Rectal smooth muscle tissue (tissue), 1 donor: ENCODE data around the gene IL1RAPL2.

Experiments
- H3K27ac ChIP-seq: one replicate; pipeline ENCODE4 v1.7.0; 2013; ENCODE audit warnings: low read depth, low read length, inconsistent platforms
- H3K27me3 ChIP-seq: one replicate; pipeline ENCODE4 v1.7.0; 2013; ENCODE audit warnings: low read length; ENCODE audit not compliant: control insufficient read depth, insufficient read depth
- H3K36me3 ChIP-seq: one replicate; pipeline ENCODE4 v1.7.0; 2013; ENCODE audit warnings: low read length; ENCODE audit not compliant: control insufficient read depth, insufficient read depth
- H3K4me1 ChIP-seq: one replicate; pipeline ENCODE4 v1.7.0; 2013; ENCODE audit warnings: low read length; ENCODE audit not compliant: control insufficient read depth, insufficient read depth
- H3K4me3 ChIP-seq: one replicate; pipeline ENCODE4 v1.7.0; 2013; ENCODE audit warnings: low read length
- H3K9ac ChIP-seq: one replicate; pipeline ENCODE4 v1.7.0; 2013; ENCODE audit warnings: low read length

Gene IL1RAPL2

DNA sequence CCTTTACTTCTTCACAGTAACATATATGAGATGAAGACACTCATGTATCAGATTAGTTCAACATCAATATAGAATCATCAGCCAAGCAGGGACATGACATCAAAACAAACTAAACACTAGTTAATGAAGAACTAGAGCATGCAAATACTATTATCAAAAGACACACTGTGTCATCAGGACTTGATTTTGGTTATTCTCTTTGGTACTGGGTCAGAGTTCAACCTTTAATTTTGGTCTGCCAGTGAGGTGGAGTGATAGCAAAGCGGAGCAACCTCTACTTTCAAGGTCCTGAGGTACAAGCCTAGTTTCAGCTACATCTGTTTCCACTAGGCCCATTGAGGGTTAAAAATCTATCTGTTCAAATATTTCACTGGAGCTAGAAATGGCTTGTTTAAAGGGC, 584.0 kb downstream of the IL1RAPL2 start:
- no peak overlapping the region for H3K27ac ChIP-seq
- no peaks in the 10 kb centered on the region for H3K4me1 ChIP-seq
- H3K9ac ChIP-seq: no peak overlapping the region
- no peak overlapping the region for H3K4me3 ChIP-seq
- no peaks in the 10 kb centered on the region for H3K36me3 ChIP-seq
- no peaks in the 10 kb centered on the region for H3K27me3 ChIP-seq

DNA sequence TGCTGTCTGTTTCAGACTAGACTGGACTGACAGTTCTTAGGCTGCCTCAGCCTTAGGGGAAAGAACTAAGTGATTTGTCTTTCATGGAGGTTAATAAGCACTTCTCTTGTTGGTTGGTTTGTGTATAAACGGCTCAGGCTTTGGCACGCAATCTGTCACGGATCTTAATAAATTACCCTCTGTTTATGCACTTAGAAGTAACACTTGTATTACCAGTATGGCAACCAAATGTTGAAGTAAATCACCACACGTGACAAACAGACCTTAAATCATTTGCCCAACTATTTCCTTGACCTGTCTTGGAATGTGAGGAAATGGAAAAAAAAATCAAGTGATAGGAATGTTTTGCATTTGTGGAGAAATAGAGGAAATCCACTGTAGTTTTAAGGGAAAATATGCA, 584.6 kb downstream of the IL1RAPL2 start:
- H3K9ac ChIP-seq: no peak overlapping the region
- H3K36me3 ChIP-seq: no peaks in the 10 kb centered on the region
- H3K4me1 ChIP-seq: no peaks in the 10 kb centered on the region
- H3K27me3 ChIP-seq: no peaks in the 10 kb centered on the region
- no peak overlapping the region for H3K27ac ChIP-seq
- H3K4me3 ChIP-seq: no peak overlapping the region

DNA sequence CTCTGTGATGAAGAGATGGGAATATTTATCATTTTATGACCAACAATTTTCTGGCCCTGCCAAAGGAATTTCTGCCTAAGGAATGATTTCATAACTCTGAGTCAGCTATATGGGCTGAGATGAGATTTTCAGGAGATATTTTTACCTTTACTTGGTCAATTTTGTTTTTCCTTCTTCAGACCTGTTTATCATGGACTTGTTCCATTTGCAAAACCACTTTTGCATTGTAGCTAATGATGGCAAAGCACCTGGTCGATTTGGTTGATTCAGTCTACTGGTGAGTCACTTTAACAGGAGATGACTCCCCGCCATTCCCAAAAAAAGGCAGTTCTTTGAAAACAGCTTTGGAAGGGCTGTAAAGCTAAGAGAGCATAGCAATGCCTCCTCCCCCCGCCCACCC, 601.2 kb downstream of the IL1RAPL2 start:
- no peak overlapping the region for H3K27ac ChIP-seq
- no peak overlapping the region for H3K9ac ChIP-seq
- H3K4me1 ChIP-seq: no peaks in the 10 kb centered on the region
- no peak overlapping the region for H3K4me3 ChIP-seq
- H3K27me3 ChIP-seq: no peaks in the 10 kb centered on the region
- H3K36me3 ChIP-seq: no peaks in the 10 kb centered on the region

DNA sequence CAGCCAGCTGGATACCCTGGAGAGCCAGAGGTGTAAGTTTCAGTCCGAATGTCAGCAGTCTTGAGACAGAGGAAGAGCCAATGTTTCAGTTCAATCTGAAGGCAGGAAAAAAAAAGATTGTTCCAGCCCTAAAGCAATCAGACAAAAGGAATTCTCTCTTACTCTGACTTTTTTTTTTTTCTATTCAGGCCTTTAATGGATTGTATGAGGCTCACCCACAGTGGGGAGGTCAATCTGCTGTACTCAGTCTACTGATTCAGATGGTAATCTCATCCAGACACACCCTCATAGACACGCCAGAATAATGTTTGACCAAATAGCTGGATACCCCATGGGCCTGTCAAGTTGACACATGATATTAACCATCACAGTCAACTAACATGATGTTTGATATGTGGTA, 602.6 kb downstream of the IL1RAPL2 start:
- H3K4me1 ChIP-seq: no peaks in the 10 kb centered on the region
- no peak overlapping the region for H3K27ac ChIP-seq
- no peak overlapping the region for H3K9ac ChIP-seq
- no peak overlapping the region for H3K4me3 ChIP-seq
- H3K27me3 ChIP-seq: no peaks in the 10 kb centered on the region
- H3K36me3 ChIP-seq: no peaks in the 10 kb centered on the region

DNA sequence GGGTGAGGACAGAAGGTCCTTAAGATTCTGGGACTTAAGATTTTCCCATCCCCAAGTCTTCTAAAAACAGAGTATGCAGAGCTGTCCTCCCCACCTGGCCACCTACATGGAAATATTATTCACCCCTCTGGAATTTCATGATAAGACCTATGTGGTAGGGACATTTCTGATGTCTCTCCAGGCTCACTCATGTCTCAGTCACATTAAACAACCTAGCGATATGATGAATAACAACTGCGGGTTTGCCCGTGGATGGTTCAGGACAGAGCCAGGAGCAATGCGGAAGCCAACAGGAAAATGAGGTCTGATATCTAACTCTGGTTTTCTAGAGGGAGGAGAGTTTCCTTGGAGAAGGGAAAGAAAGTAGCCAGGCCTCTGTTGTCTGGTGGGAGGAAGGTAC, 607.1 kb downstream of the IL1RAPL2 start:
- Histone ChIP-seq H3K36me3 (no peaks in the 10 kb centered on the region), H3K4me3 (no peak overlapping the region), H3K27ac (no peak overlapping the region), H3K4me1 (no peaks in the 10 kb centered on the region), H3K27me3 (no peaks in the 10 kb centered on the region), H3K9ac (no peak overlapping the region)

DNA sequence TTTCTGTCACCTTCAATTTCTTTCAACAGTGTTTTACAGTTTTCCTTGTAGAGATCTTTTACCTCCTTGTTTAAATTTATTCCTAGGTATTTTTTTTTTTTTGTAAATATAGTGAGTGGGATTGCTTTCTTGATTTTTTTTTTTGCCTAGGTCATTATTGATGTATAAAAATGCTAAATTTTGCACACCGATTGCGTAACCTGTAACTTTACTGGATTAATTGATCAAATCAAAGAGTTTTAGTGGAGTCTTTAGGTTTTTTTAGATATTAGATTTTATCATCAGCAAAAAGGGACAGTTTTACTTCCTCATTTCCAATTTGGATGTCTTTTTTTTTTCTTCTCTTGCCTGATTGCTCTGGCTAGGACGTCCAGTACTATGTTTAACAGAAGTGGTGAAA, 613.6 kb downstream of the IL1RAPL2 start:
- Histone ChIP-seq H3K27ac (no peak overlapping the region), H3K4me1 (no peaks in the 10 kb centered on the region), H3K9ac (no peak overlapping the region), H3K27me3 (no peaks in the 10 kb centered on the region), H3K4me3 (no peak overlapping the region), H3K36me3 (no peaks in the 10 kb centered on the region)

DNA sequence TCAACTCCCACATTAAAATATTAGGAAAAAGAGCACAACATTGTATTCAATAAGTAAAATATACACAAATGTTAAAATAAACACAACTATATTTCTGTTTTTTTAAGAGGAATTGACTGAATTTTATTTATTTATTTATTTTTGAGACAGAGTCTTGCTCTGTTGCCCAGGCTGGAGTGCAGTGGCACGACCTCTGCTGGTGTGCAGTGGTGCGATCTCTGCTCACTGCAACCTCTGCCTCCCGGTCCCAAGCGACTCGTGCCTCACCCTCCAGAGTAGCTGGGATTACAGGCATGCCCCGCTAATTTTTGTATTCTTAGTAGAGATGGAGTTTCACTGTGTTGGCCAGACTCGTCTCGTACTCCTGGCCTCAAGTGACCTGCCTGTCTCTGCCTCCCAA, 623.1 kb downstream of the IL1RAPL2 start:
- Histone ChIP-seq H3K36me3 (no peaks in the 10 kb centered on the region), H3K4me1 (no peaks in the 10 kb centered on the region), H3K27me3 (no peaks in the 10 kb centered on the region), H3K9ac (no peak overlapping the region), H3K27ac (no peak overlapping the region), H3K4me3 (no peak overlapping the region)

DNA sequence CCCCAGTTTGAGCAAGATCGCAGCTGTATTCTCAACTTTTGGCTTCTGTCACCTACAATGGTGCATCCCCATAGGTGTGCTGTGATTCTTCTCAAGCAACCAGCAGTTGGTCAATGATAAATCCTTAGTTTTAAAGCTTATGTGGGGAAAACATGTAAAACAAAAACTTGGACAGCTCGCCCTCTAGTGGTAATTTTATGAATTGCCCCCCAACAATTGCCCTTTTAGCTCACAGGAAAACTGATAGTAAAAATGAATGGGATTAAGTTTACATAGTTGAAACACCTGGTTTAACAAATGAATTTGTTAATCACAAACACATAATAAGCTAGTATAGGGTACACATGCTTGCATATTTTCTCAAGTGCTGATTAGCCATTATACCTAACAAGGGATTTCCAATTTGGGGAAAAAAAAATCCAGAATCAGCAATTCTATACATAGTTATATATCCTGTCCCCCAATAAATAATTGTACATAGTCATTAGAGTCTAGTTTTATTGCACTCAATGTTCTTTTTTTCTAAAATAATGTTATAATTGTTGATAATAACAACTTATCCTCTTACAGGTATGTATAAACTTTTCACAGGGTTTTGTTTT, 624.4 kb downstream of the IL1RAPL2 start:
- H3K27me3 ChIP-seq: no peaks in the 10 kb centered on the region
- no peak overlapping the region for H3K27ac ChIP-seq
- no peak overlapping the region for H3K4me3 ChIP-seq
- no peaks in the 10 kb centered on the region for H3K4me1 ChIP-seq
- no peaks in the 10 kb centered on the region for H3K36me3 ChIP-seq
- no peak overlapping the region for H3K9ac ChIP-seq

DNA sequence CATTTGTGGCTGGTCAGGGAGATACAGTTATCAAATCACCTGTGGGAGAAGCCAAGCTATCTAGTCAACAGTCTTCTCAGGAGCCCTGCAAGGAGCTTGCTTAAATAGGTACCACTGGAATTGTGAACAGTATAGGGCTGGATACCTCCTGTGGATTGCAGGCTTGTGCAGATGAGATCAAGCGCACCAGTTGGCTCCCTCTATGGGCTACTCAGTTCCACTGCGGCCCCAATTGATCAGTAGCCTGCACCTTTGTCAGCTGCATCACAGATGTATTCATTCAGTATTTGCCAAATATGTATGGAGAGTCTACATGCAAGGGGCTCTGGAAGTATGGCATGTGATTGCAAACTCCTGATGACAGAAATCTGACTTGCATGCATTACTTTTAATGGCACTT, 625.9 kb downstream of the IL1RAPL2 start:
- H3K4me1 ChIP-seq: no peaks in the 10 kb centered on the region
- no peaks in the 10 kb centered on the region for H3K36me3 ChIP-seq
- no peaks in the 10 kb centered on the region for H3K27me3 ChIP-seq
- H3K27ac ChIP-seq: no peak overlapping the region
- H3K4me3 ChIP-seq: no peak overlapping the region
- H3K9ac ChIP-seq: no peak overlapping the region

DNA sequence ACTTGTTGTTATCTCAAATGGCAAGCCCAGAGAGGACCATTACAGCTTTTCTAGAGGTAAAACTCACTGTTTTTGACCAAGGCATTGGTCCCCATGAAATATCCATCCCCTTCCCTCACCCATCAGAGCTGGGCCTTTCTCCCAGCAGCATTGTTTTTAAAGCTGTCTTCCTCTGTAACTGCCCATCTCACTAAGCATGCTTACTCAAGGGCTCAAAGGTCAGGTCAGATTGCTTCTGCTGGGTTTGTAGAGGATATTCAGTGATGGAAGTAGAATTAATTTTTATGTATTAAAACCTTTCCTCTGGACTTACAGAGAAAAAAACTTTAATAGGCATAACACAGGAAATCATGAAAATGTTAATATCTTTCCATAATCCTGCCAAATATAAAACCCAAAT, 643.4 kb downstream of the IL1RAPL2 start:
- H3K9ac ChIP-seq: no peak overlapping the region
- H3K36me3 ChIP-seq: no peaks in the 10 kb centered on the region
- H3K4me1 ChIP-seq: no peaks in the 10 kb centered on the region
- no peaks in the 10 kb centered on the region for H3K27me3 ChIP-seq
- no peak overlapping the region for H3K27ac ChIP-seq
- no peak overlapping the region for H3K4me3 ChIP-seq

DNA sequence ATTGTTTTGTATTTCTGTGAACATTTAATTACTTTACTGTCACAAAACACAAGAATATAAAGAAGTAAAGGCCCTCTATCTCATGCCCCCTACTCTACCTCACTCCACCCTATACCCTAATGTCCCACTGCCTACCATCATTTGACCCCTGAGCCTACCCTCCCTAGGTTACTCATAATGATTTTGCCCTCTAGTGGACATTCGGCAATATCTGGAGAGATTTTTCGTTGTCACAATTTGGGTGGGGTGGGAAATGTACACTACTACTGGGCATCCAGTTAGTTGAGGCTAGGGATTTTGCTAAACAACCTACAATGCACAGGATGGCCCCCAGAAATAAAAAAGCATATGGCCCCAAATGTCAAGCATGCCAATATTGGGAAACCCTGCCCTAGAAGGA, 644.3 kb downstream of the IL1RAPL2 start:
- Histone ChIP-seq H3K27me3 (no peaks in the 10 kb centered on the region), H3K9ac (no peak overlapping the region), H3K36me3 (no peaks in the 10 kb centered on the region), H3K27ac (no peak overlapping the region), H3K4me1 (no peaks in the 10 kb centered on the region), H3K4me3 (no peak overlapping the region)

DNA sequence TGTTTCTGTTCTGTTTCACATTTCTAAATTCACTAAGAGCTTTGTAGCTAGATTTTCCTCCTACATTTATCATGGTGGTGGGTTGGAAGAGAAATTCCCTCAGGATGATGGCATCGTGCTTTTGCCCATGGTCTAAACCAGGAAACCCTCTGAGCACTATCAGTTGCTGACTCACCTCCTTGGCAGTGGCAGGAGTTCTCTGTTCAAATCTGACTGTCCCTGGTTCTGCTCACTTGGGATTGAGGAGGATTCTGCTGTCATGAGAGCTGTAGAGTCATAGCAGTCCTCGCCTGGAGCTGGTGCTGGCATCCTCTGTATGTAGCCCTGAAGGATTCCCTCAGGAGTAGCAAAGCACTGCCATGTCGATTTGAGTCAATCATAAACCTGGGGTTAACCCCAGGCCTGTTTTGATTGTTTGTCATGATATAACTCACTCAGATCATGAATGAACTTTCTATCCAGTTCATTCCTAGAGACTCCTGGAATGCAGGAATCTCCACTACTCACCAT, 645.1 kb downstream of the IL1RAPL2 start:
- Histone ChIP-seq H3K36me3 (no peaks in the 10 kb centered on the region), H3K4me3 (no peak overlapping the region), H3K27me3 (no peaks in the 10 kb centered on the region), H3K9ac (no peak overlapping the region), H3K4me1 (no peaks in the 10 kb centered on the region), H3K27ac (no peak overlapping the region)
